Measurements from ENCODE around the gene ETV4. TPM values are rescaled to one million over a fixed set of nuclear protein-coding genes. Genes with fewer than 3 reads are reported as not detected.
A peak's percentile ranks its signal among the peaks of the same experiment; 100 is the strongest.

ETV4 gene
- total and polyA plus RNA-seq, 2 of the 13 experiments (the other 11 are each of a cell fraction or from before 2014, with no cell fraction given): 128 to 330 TPM

GRCh38 chr17:43483674-43484551 lies 62.2 kb downstream of the ETV4 start, which contains the start of gene DHX8:
TSS of gene DHX8 (plus strand) at chr17:43483975. CDS start at chr17:43484038, 63 bp downstream.
- DNase-seq (ENCODE audit: low spot score) (peak; percentile 100), FAIRE-seq (peak; percentile 92), ATAC-seq (peak; percentile 94)
- H3K27me3 ChIP-seq (ENCODE audit: control insufficient read depth in 1 of 2, insufficient read depth in 2 of 2, low read length in 2 of 2): no peaks in the 10 kb centered on the region; a peak in 1 of 5 replicates
- H3K9ac ChIP-seq (ENCODE audit: insufficient read depth, low read depth, low read length): peak within 1 kb of the TSS; percentile 84
- H3K4me1 ChIP-seq (ENCODE audit: insufficient read depth, low read length): peaks cover 74% of the 10 kb centered on the region
- ChIA-PET CTCF (ENCODE audit: low intra/inter-chr PET ratio, low total read pairs) (interaction anchor here (1.1 to 5.6 kb wide), 7 partner anchors 35 to 115 kb away, joined by 6 to 381 read pairs (median 11); partner anchors contain the start of gene ARL4D), POLR2A (interaction anchor here (0.6 to 12.7 kb wide), 29 partner anchors 8 to 184 kb away, joined by 3 to 485 read pairs (median 5); partner anchors contain the start of genes ARL4D and ETV4)
- in situ Hi-C loops (cut with HindIII; ENCODE audit: extremely low pct_ligation_motif_present, low pct_unique_long_range_greater_than_20kb) (loop anchor here (5.0 kb wide), 1 partner anchor 87 kb away; the partner anchor contains the start of gene ARL4D), intact Hi-C loops (cut with micrococcal nuclease; ENCODE audit: unreplicated experiment) (loop anchor here (1.0 kb wide), 4 partner anchors 86 to 116 kb away; partner anchors contain the start of gene ARL4D)
- H3K4me3 ChIP-seq (replicated peaks in 1 of 3; ENCODE audit: insufficient read depth in 1 of 3, low read depth in 2 of 3, low read length in 3 of 3): peak within 1 kb of the TSS; percentile 76 to 85 (median 78)
- H3K4me2 ChIP-seq (ENCODE audit: low read depth, low read length): peak within 1 kb of the TSS; percentile 92
- peak within 1 kb of the TSS; percentile 64 for H2AFZ ChIP-seq (ENCODE audit: low read length)
- H3K79me2 ChIP-seq (ENCODE audit: insufficient read depth, low read length): peaks cover 44% of the 10 kb centered on the region
- no peaks in the 10 kb centered on the region for H3K9me3 ChIP-seq (ENCODE audit: low read length)
- H4K20me1 ChIP-seq (ENCODE audit: insufficient read depth, low read length): no peaks in the 10 kb centered on the region
- BruUV-seq (replicated peaks): TSS peak; percentile 81
- peak within 1 kb of the TSS; percentile 73 for H3K27ac ChIP-seq (ENCODE audit: extremely low read length, insufficient read depth, low read length)
- 1% methylated on average over 50 of the region's 51 CpGs for WGBS (ENCODE audit: low lambda C conversion rate)
- no peaks in the 10 kb centered on the region; a peak in 2 of 5 replicates for H3K36me3 ChIP-seq (replicated peaks in 1 of 2; ENCODE audit: control insufficient read depth in 1 of 2, insufficient read depth in 2 of 2, low read length in 2 of 2)
- peak; percentile 95 for TF ChIP-seq CBX1 (IDR thresholded peaks at IDR 0.05; ENCODE audit: low read depth)
- peak; percentile 45; the same call in 1 of the 2 replicates for TF ChIP-seq TFDP1 (CRISPR knock-in tag; IDR thresholded peaks at IDR 0.05; ENCODE audit: borderline replicate concordance)
- TF ChIP-seq MXI1 (IDR thresholded peaks at IDR 0.05; ENCODE audit: borderline replicate concordance, low read depth, low read length): peak; percentile 93
- peak; percentile 68; the same call in 1 of the 2 replicates for TF ChIP-seq ZBTB4 (CRISPR knock-in tag; IDR thresholded peaks at IDR 0.05; ENCODE audit: borderline replicate concordance)
- no peak for TF ChIP-seq SETDB1 (CRISPR knock-in tag; IDR thresholded peaks at IDR 0.05; ENCODE audit: borderline replicate concordance)
- peak; percentile 100 for TF ChIP-seq CTCF (CRISPR knock-in tag; IDR thresholded peaks at IDR 0.05)
- 0 out of 2 replicates have a peak, but pooled peaks have one; percentile 62 for TF ChIP-seq ZBTB46 (CRISPR knock-in tag; IDR thresholded peaks at IDR 0.05; ENCODE audit: borderline replicate concordance)
- TF ChIP-seq ZNF234 (CRISPR knock-in tag; conservative IDR thresholded peaks at IDR 0.05): no peak
- TF ChIP-seq ZNF674 (CRISPR knock-in tag; IDR thresholded peaks at IDR 0.05; ENCODE audit: low read depth): no peak
- TF ChIP-seq ZNF503 (CRISPR knock-in tag; IDR thresholded peaks at IDR 0.05): peak; percentile 96
